HUDEP-2 (cell line): ENCODE measurements around the gene HECTD1.
"Not testable (repeated sequence)": the region's sequence is repeated elsewhere in the genome, so short reads cannot be mapped to it uniquely, and the experiment has no call there.

Experiments
- DNase-seq, 76 experiments: peaks; one replicate each; lab custom pipeline; 2025; ENCODE audit not compliant: unreplicated experiment in 76 of 76; lab: John Stamatoyannopoulos, UW

HECTD1 gene

DNA sequence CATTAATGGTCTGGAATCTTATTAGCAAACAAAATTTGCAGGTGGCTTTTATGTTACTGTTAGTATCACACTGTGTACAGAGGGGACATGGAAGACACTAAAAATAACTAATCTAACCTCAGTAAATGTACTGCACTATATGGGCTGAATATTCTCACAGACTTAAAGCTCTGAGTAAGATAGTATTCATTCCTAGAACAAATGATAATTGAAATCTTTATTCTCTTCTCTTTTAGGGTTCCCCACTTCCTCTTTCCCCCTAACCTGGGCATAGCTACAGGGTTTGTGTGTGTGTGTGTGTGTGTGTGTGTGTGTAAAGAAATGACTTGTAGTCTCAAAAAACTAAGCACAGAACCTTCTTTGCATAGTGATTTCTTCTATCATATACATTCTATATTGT lies 21.4 kb upstream of the HECTD1 start:
- no peak for DNase-seq

DNA sequence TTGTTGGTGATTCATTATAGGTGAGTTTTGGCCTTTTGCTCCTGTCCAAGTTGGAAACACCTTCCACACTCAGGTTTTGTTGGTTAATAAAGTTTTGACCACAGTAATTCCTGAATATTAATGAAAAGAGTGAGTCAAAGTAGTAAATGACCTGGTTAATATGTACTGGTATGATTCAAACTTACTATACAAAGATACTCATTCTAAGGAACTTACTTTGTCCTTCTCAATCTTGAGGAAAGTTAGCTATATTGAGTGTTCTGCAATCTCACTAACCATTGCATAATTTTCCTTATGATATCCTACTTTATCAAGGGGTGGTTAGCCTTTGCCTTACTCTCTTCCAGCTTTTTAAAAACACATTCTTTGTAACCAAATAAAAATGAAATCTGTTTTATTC lies 20.9 kb upstream of the HECTD1 start:
- no peak for DNase-seq

DNA sequence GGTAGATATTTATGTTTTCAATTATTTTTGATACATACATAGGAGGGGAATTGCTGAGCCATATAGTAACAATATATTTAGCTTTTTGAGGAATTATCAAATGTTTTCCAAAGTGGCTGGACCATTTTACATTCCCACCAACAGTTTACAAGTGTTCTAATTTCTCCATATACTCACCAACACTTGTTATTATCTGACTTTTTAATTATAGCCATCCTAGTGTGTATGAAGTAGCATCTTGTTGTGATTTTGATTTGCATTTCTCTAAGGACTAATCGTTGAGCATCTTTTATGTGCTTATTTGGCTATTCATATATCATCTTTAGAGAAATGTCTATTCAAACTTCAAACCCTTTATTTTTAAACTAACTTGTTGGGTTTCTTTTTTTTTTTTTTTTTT lies 17.2 kb upstream of the HECTD1 start:
- DNase-seq, result no peak

DNA sequence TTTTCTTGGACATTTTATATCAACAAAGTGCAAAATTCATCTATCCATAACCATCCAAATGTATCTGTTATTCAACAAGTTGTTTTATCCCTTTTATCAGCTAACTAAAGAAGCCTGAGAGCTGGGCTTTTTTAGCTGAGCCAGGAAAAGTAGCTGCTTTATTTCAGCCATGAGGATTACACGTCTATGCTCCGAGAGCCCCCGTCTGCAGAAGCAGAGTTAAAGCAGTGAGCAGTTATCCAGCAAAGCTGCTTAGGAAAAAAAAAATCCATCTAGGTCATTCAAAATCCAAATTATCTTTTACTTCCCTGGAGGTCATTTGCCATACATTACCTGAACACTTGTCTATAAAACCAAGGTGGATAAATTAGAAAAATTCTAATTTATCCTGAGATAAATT lies 15.7 kb upstream of the HECTD1 start:
- no peak for DNase-seq

DNA sequence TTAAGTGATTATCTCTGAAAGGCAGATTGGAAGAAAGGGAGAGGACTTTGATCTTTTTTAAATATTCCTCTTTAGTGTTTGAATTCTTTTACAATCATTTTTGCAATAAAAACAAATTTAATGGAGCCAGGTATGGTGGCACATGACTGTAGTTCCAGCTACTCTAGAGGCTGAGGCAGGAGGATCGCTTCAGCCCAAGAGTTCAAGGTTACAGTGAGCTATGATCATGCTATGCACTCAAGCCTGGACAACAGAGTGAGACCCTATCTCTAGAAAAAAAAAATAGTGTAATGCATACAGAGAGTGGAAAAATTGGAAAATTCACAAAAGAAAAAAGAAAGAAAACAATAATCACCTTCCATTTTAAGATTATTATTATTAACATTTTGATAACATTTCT lies 15.2 kb upstream of the HECTD1 start:
- DNase-seq, result no peak

DNA sequence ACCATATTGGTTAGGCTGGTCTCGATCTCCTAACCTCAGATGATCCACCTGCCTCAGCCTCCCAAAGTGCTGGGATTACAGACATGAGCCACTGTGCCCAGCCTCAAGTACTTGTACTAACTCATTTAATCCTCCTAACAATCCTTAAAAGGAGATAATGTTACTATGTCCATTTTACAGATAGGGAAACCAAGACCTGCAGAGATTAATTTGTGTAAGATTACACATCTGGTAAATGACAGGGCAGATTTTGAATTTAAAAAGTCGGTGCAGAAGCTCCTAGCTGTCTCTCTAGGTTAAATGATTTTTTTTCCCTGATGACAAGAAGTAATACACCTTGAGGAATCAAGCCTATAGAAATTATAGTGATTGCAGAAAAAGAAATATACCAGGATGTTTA lies 13.7 kb upstream of the HECTD1 start:
- DNase-seq, result no peak

DNA sequence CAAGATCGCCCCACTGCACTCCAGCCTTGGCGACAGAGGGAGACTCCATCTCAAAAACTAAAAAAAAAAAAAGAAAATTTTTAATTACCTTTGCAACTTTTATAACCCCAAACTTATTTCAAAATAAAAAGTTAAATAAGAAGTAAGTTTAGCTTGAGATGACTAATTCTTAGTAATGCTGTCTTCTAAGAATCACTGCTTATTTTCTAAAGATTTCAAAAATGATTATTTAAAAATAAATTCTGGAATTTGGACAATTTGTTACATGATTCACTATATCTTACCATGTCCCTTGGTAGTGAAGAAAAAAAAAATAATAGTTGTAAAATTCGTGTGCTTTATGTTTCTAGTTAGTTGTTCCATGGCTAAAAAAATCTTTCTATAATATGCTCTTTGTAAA lies 11.6 kb upstream of the HECTD1 start:
- no peak for DNase-seq

DNA sequence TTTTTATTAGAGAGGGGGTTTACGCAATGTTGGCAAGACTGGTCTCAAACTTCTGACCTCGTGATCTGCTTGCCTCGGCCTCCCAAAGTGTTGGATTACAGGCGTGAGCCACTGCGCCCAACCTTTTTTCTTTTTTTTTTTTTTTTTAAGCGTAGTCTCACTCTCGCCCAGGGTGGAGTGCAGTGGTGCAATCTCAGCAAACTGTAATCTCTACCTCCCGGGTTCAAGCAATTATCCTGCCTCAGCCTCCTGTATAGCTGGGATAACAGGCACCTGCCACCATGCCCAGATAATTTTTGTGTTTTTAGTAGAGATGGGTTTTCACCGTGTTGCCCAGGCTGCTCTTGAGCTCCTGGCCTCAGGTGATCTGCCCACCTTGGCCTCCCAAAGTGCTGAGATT lies 8.8 kb upstream of the HECTD1 start:
- DNase-seq, result no peak

DNA sequence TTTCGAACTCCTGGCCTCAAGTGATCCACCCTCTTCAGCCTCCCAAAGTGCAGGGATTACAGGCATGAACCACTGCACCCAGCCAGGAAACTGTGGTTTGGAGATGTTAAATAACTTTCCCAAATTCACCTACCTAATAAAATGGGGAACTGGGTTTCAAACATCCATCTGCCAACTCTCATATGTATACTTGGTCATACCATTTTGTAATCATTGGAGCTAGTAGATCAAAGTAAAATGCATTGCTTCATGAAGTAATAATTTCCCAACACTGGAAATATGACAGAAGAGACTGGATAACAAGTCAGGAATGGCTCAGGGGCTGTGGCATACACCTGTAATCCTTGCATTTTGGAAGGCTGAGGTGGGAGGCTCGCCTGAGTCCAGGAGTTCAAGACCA lies 5.3 kb upstream of the HECTD1 start:
- DNase-seq, result no peak

DNA sequence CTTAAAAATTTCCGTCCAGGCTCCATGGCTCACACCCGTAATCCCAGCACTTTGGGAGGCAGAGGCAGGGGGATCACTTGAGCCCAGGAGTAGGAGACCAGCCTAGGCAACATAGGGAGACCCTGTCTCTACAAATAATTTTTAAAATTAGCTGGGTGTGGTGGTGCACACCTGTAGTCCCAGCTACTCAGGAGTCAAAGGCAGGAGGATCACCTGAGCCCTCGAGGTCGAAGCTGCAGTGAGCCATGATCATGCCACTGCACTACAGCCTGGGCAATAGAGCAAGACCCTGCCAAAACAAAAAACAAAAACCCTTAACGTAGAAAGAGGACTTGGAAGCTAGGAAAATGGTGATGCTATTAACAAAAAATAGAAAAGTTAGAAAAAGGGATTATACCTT lies 2.0 kb upstream of the HECTD1 start:
- no peak for DNase-seq

DNA sequence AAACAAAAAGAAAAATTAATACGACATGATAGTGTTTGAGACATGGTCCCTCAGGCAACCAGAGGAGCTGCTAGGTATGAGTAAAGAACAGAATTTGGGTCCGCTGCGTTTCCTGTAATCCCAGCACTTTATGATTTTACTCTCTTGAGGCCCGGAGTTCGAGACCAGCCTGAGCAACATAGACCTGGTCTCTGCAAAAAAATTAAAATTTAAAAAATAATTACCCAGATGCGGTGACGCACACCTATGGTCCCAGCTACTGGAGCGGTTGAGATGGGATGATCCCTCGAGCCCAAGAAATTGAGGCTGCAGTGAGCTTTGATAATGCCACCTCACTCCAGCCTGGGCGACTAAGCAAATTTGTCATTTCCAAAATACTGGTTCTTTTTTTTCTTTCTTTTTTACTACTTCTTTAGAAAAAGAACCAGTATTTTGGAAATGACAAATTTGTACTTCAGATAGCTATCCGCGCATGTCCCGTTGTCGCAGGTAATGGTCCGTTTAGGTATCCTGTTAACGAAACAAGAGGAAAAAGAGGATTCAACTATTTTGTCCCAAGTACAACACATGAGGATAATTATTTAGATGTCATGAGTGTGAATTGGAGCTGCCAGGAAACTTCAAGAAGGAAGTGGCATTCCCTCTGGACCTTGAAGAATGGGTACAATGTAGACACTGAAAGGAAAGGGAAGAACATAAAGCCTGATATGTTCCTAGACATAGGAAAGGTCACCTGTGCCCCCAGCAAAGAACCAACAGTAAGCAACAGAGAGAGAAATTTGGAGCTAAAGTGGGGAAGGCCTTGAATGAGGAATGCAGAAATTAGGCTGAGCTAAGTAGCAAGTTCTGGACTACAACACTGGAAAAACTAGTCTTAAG lies 1.2 kb upstream of the HECTD1 start:
- DNase-seq, result peak in 9 of 76 experiments; percentile 4 to 49 (median 31)

DNA sequence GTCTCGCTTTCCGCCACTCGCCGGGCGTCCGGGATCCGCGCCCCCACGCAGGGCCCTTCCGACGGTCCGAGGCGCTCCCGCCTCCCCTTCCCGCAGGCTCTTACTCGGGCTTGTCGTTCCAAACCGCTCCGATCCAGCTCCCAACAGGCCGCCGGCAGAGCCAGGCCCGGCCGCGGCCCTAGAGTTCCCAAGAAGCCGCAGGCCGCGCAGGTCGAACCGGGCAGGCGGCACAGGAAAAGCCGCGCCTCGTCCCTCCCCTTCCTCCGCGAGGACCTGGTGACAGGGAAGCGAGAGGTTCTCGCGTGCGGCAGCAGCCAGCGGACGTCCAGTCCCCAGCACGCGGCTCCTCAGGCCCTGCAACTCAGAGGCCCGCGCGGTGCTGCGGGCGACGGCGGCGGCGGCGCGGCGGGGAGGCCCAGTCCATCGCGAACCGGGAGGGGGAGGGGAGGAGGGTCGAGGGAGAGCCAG lies 272 bp downstream of the HECTD1 start:
- peak in 12 of 76 experiments; percentile 42 to 96 (median 70) for DNase-seq

DNA sequence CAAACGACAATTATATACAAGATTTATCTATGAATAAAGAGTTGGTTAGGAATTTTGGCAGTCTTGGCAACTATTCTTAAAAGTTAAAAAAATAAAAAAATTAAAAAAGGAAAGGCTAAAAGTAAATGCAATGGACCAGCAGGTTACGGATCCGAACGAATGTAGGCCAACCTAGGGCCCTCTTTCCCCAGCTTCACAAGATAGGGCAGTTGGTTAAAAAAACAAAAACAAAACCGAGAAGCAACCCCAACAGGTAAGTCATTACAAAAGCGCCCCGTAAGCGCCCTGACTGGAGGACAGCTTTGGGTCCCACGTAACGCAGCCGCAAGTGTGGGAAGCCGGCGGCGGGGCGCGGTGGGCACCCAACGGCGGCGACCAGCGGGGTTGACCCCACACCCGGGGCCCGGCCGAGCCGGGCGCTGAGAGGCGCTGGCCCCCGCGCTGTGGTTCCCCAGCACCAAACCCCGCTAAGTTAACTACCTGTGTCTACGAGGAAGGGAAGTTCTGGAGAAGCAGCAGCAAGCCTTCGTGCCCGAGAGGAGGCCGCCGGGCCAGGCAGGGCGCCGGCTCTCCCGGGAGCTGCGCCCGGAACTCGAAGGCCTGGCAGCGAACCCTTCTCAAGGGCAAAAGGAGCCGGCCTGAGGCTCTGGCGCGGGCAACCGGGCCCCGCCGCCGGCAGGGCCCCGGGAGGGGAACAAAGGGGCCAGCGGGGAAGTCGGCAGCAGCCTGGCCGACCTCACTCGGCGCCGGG lies 882 bp downstream of the HECTD1 start:
- peak in 24 of 76 experiments; percentile 7 to 68 (median 36) for DNase-seq

DNA sequence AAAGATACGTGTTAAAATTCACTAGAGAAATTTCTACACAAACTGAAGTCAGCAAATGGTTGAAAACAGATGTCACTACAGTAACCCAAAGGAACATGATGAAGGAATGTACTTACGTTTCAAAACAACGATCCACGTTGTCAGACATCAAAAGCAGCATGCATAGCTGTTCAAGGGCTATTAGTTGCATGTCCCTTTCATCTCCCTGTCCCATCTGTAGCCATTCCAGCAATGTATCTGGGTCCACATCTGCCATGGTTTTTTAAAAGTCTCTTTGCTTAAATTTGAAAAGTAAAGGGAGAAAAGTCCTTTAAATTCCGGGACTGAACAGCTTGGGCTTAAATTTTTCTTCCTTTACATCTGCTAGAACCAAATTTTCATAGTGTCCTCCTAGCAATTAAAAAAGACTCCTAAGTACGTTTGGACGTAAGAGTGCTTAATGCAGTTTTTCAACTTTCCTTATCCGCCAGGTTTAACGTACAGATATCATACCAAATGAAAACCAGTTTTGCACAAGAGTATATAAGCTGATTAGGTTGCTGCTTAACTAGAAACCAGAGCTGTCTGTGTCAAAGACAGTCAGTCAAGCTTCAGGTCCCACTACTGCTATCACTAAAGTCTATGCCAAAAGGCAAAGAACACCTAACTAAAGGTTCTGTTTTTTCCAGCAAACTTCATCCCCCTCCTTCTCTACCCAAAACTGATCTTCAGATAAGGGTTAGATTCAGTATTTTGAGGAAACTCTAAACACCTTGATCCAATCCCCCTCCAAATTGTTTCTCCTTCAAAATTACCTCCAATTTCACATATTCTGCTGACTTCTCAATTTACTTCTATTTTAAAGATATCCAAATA lies 1.7 kb downstream of the HECTD1 start:
- peak in 31 of 76 experiments; percentile 3 to 58 (median 32) for DNase-seq

DNA sequence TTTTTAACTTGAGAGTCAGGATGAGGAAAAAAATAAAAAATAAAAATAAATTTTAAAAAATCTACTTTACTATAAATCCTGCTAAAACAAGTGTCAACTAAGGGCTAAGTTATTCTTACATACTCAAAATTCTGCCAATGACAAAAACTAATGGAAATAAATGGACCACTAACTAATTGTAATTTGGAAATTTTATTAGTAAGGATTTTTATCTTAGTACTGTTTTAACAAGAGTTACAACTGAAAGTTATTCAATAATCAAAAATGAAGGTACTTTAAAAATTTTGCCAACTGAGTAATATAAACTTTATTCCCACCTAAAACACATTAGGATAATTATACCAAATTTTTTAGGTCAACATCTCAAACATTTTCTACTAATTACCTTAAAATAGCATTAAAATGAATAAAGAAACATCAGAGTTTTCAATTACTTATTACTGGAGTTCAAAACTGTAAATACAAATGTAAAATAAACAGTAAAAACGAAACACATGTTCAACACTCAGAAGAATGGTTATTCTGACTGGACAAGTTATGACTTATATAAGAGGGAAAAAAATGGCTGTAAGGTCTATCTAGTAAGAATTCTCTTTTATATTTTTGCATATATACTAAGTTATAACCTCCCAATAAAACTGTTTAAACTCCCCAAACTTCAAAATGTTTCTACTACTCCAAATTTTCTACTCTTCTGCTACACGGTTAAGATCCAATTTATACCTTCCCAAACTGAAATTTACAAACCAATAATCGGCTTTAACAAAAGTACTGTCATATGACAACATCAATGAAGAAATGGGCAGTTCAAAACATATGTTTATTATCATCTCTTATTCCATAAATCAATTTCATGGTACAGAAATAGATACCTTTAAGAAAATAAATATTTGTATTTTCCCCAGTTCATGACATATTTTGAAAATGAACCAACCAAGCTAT lies 2.7 kb downstream of the HECTD1 start:
- no peak for DNase-seq

DNA sequence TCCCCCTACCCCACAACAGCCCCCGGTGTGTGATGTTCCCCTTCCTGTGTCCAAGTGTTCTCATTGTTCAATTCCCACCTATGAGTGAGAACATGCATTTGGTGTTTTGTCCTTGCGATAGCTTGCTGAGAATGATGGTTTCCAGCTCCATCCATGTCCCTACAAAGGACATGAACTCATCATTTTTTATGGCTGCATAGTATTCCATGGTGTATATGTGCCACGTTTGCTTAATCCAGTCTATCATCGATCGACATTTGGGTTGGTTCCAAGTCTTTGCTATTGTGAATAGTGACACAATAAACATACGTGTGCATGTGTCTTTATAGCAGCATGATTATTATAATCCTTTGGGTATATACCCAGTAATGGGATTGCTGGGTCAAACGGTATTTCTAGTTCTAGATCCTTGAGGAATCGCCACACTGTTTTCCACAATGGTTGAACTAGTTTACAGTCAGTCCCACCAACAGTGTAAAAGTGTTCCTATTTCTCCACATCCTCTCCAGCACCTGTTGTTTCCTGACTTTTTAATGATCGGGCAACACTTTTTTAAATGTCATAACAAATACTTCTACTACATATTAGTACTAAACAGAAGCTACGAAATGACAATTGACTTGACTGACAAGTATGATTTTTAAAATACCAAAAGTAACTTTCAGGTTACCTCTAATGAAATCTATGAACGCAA lies 3.5 kb downstream of the HECTD1 start:
- not testable (repeated sequence) for DNase-seq

DNA sequence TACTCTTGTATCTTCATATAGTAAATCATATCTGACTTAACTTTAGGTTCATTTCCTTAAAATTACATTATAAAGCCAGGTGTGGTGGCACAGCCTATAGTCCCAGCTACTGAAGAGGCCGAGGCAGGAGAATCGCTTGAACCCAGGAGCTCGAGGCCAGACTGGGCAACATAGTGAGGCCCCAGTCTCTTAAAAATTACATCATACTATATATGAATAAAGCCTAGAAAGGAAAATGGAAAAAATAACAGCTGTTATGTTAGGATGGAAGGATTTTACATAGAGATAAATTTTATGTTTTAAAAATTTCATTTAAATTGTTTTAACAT lies 4.2 kb downstream of the HECTD1 start:
- DNase-seq, result no peak

DNA sequence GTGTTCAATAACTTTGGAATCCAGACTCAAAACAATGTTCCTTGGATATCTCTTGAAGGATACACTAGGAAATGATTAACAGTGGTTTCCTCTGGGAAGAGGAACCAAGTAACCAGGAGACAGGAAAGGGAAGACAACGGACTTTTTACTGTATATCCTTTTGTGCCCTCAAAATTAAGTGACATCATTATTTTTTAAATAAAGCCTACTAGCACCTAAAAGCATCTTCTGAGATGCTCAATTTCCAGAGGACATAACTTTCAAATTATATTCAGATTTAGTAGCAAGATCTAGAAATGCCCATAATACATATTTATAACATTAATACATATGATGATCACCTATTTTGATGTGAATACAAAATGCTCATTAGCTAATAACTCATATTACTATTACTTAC lies 6.5 kb downstream of the HECTD1 start:
- no peak for DNase-seq

DNA sequence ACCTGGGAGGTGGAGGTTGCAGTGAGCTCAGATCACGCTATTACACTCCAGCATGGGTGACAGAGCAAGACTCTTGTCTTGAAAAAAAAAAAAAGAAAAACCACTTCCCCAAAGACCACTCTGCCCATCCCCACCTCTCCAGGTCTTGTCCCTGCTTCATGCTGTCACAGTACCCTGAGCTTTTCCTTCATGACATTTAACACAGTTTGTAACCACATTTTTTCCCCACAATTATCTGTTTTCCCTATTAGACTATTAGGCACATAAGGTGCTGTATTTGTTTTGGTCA lies 6.9 kb downstream of the HECTD1 start:
- no peak for DNase-seq

DNA sequence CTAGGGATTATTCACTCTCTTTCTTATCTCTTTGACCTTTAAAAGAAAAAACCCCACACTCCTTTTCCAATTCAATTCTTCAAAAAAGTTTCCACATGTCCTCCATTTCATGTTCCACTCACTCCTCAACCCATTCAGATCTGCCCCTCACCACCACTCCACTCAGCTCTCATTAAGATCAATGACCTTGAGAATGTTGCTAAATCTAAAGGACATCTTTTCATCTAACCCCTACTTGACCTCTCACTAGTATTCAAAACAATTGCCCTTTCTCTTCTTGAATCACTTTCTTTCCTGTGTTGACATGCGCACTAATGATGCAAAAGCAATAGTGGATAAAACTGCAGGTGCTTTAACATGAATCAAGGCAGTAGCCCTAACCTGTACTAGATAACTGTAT lies 9.9 kb downstream of the HECTD1 start:
- DNase-seq, result no peak
